GM23338 (cell line): ENCODE results near the gene TRAPPC10. TPM values are rescaled to one million over a fixed set of nuclear protein-coding genes. Genes with fewer than 3 reads are reported as not detected.
"Not testable (repeated sequence)": the region's sequence is repeated elsewhere in the genome, so short reads cannot be mapped to it uniquely, and the experiment has no call there.

Experiments used
- ATAC-seq: fragments of 200-7000 bp; cut with Tn5 transposase; 3 replicates; pipeline ENCODE4 v1.9.1; 2020
- DNase-seq: peaks from one replicate; pipeline ENCODE4 v3.0.0-alpha.2; 2015; ENCODE audit warnings: low spot score
- H2AFZ ChIP-seq: fragments of 200-600 bp; sonication (generic); 2 replicates; pipeline ENCODE4 v1.8.0; 2016; ENCODE audit warnings: antibody characterized with exemption, mild to moderate bottlenecking, moderate library complexity
- H3F3A ChIP-seq: fragments of 200-600 bp; sonication (generic); replicated peaks from 2 replicates; pipeline ENCODE4 v1.8.0; 2017; ENCODE audit warnings: antibody characterized with exemption, mixed run types, low read depth
- H3K27ac ChIP-seq: fragments of 200-600 bp; sonication (generic); 2 replicates; pipeline ENCODE4 v1.6.1; 2016; ENCODE audit warnings: low read depth
- H3K27me3 ChIP-seq: fragments of 200-600 bp; sonication (generic); 2 replicates; pipeline ENCODE4 v1.8.0; 2016; ENCODE audit warnings: mild to moderate bottlenecking, mixed run types, moderate library complexity; ENCODE audit not compliant: insufficient read depth
- H3K36me3 ChIP-seq: fragments of 200-600 bp; sonication (generic); 2 replicates; pipeline ENCODE4 v1.8.0; 2016; ENCODE audit warnings: mild to moderate bottlenecking; ENCODE audit not compliant: insufficient read depth
- H3K4me1 ChIP-seq: fragments of 200-600 bp; sonication (generic); 2 replicates; pipeline ENCODE4 v1.8.0; 2016; ENCODE audit warnings: mild to moderate bottlenecking, moderate library complexity; ENCODE audit not compliant: insufficient read depth
- H3K4me2 ChIP-seq: fragments of 200-600 bp; sonication (generic); 2 replicates; pipeline ENCODE4 v1.7.1; 2017; ENCODE audit warnings: mixed run types
- H3K4me3 ChIP-seq: fragments of 200-600 bp; sonication (generic); 2 replicates; pipeline ENCODE4 v1.6.1; 2016; ENCODE audit warnings: mixed run types
- H3K79me2 ChIP-seq: fragments of 200-600 bp; sonication (generic); replicated peaks from 2 replicates; pipeline ENCODE4 v1.8.0; 2017; ENCODE audit warnings: mild to moderate bottlenecking; ENCODE audit not compliant: insufficient read depth
- H3K9me2 ChIP-seq: fragments of 200-600 bp; sonication (generic); 2 replicates; pipeline ENCODE4 v1.8.0; 2017; ENCODE audit not compliant: insufficient read depth
- H4K20me1 ChIP-seq: fragments of 200-600 bp; sonication (generic); replicated peaks from 2 replicates; pipeline ENCODE4 v1.8.0; 2017; ENCODE audit warnings: mild to moderate bottlenecking; ENCODE audit not compliant: insufficient read depth
- H3K27ac Mint-ChIP-seq: 2 replicates; pipeline ENCODE4 v1.8.0; 2020; ENCODE audit warnings: inconsistent platforms, mild to moderate bottlenecking, moderate library complexity, mixed read lengths
- H3K27me3 Mint-ChIP-seq: 3 replicates; pipeline ENCODE4 v1.8.0; 2022; ENCODE audit warnings: low read depth, mild to moderate bottlenecking, moderate library complexity, mixed read lengths, inconsistent platforms; ENCODE audit not compliant: insufficient read depth, poor library complexity
- H3K36me3 Mint-ChIP-seq: 3 replicates; pipeline ENCODE4 v1.8.0; 2021; ENCODE audit warnings: low read depth, mild to moderate bottlenecking, inconsistent platforms, moderate library complexity, mixed read lengths
- H3K4me1 Mint-ChIP-seq: 3 replicates; pipeline ENCODE4 v1.8.0; 2020; ENCODE audit warnings: mild to moderate bottlenecking, inconsistent platforms, mixed read lengths
- H3K4me3 Mint-ChIP-seq: 3 replicates; pipeline ENCODE4 v1.8.0; 2021; ENCODE audit warnings: moderate library complexity, mild to moderate bottlenecking, inconsistent platforms, mixed read lengths
- H3K9me3 Mint-ChIP-seq: 3 replicates; pipeline ENCODE4 v1.8.0; 2020; ENCODE audit warnings: moderate library complexity, mild to moderate bottlenecking, inconsistent platforms, mixed read lengths
- polyA plus RNA-seq: library from polyadenylated mRNA; unstranded; fragments of >200 nt; fragmentation: Nextera tagmentation; extraction: Ambion mirVana; gene quantifications from 2 replicates; pipeline ENCODE4 v1.2.1, GENCODE V29; 2016
- small RNA-seq: library from RNA; depleted of rRNA; stranded (forward); fragments of <200 nt; gene quantifications from one replicate; pipeline ENCODE3, GENCODE V24; 2014; ENCODE audit warnings: low replicate concordance
- total RNA-seq: library from RNA; depleted of rRNA; stranded (reverse); fragments of >200 nt; shearing (Covaris generic); gene quantifications from 2 replicates; pipeline ENCODE4 v1.2.3, GENCODE V29; 2014; rRNA removed

The TRAPPC10 gene
- total and polyA plus RNA-seq, 2 experiments from 2014 or later: 14.0 to 27.1 TPM

- H3K4me1 Mint-ChIP-seq, H3K79me2 ChIP-seq, H3K27ac Mint-ChIP-seq, H3K27me3 ChIP-seq, H3K4me2 ChIP-seq, ATAC-seq, H2AFZ ChIP-seq, H3K36me3 Mint-ChIP-seq, H3K36me3 ChIP-seq, DNase-seq, H3K4me3 Mint-ChIP-seq, H3K9me2 ChIP-seq, H3K4me1 ChIP-seq, H3K27me3 Mint-ChIP-seq, H3K4me3 ChIP-seq, H3F3A ChIP-seq, H3K9me3 Mint-ChIP-seq, H3K27ac ChIP-seq, H4K20me1 ChIP-seq: not testable (repeated sequence)
Measured at GRCh38 chr21:44154816-44155230, 142.7 kb downstream of the TRAPPC10 start.

- H3K9me3 Mint-ChIP-seq, ATAC-seq, DNase-seq, H3K27ac ChIP-seq, H4K20me1 ChIP-seq, H3K4me1 ChIP-seq, H3K27ac Mint-ChIP-seq, H3K79me2 ChIP-seq, H3K9me2 ChIP-seq, H3K4me3 ChIP-seq, H3K4me1 Mint-ChIP-seq, H3K36me3 Mint-ChIP-seq, H3K36me3 ChIP-seq, H2AFZ ChIP-seq, H3K27me3 Mint-ChIP-seq, H3K4me2 ChIP-seq, H3K4me3 Mint-ChIP-seq, H3F3A ChIP-seq, H3K27me3 ChIP-seq: not testable (repeated sequence)
Measured at GRCh38 chr21:44155231-44155993, 143.3 kb downstream of the TRAPPC10 start.

GRCh38 chr21:44155994-44156380 lies 143.9 kb downstream of the TRAPPC10 start:
- H3K4me1 ChIP-seq, H3K9me2 ChIP-seq, H3K79me2 ChIP-seq, ATAC-seq, H3K4me1 Mint-ChIP-seq, H3K4me3 ChIP-seq, H3K4me3 Mint-ChIP-seq, H3F3A ChIP-seq, H3K4me2 ChIP-seq, H3K27me3 Mint-ChIP-seq, H3K27ac Mint-ChIP-seq, H3K9me3 Mint-ChIP-seq, H3K36me3 ChIP-seq, DNase-seq, H4K20me1 ChIP-seq, H2AFZ ChIP-seq, H3K36me3 Mint-ChIP-seq, H3K27me3 ChIP-seq, H3K27ac ChIP-seq: not testable (repeated sequence)

Small RNA genes within 50 kb of the gene (small RNA-seq; reads per million reads assigned to genes)
- gene RNU6-1150P: not detected

Other genes starting within 250 kb of the TRAPPC10 start
- gene CSTB, start 236.0 kb upstream of the TRAPPC10 start, total RNA-seq: 10.0 and 10.1 TPM in 2 replicates
- gene CSTB, start 236.0 kb upstream of the TRAPPC10 start, polyA plus RNA-seq: 142 and 147 TPM in 2 replicates
- 54.6 and 63.5 TPM in 2 replicates for gene RRP1, start 222.7 kb upstream of the TRAPPC10 start, total RNA-seq
- gene RRP1, start 222.7 kb upstream of the TRAPPC10 start, polyA plus RNA-seq: 33.2 and 36.5 TPM in 2 replicates
- gene AGPAT3, start 147.1 kb upstream of the TRAPPC10 start, total RNA-seq: 4.4 and 6.1 TPM in 2 replicates
- 1.1 and 2.1 TPM in 2 replicates for gene AGPAT3, start 147.1 kb upstream of the TRAPPC10 start, polyA plus RNA-seq
- 59.2 and 64.9 TPM in 2 replicates for gene PWP2, start 95.1 kb downstream of the TRAPPC10 start, total RNA-seq
- 17.6 and 18.2 TPM in 2 replicates for gene PWP2, start 95.1 kb downstream of the TRAPPC10 start, polyA plus RNA-seq
- 43.4 and 58.4 TPM in 2 replicates for gene GATD3, start 121.4 kb downstream of the TRAPPC10 start, total RNA-seq
- gene GATD3, start 121.4 kb downstream of the TRAPPC10 start, polyA plus RNA-seq: 37.5 and 44.1 TPM in 2 replicates
- gene ICOSLG, start 228.6 kb downstream of the TRAPPC10 start, total RNA-seq: 2.2 and 4.6 TPM in 2 replicates
- gene ICOSLG, start 228.6 kb downstream of the TRAPPC10 start, polyA plus RNA-seq: 1.3 and 1.6 TPM in 2 replicates
- gene DNMT3L, start 249.6 kb downstream of the TRAPPC10 start, total RNA-seq: not detected in 2 replicates
- 0.26 and 0.27 TPM in 2 replicates for gene DNMT3L, start 249.6 kb downstream of the TRAPPC10 start, polyA plus RNA-seq